Ovary (tissue), 3 donors: ENCODE measurements around the gene CAPN9.

Experiments
- CTCF ChIP-seq, 3 donors: fragments of 450-650 bp in 2 of 3; fragments of 200-600 bp in 1 of 3; IDR thresholded peaks; one replicate each; pipeline versions ENCODE4 v1.5.1 to v1.8.0; 2016 to 2022; ENCODE audit warnings: antibody characterized with exemption in 3 of 3, mild to moderate bottlenecking in 1 of 3
- EP300 ChIP-seq: sonication (generic); formaldehyde crosslinking; IDR thresholded peaks from one replicate; pipeline ENCODE4 v1.6.1; 2017; ENCODE audit warnings: antibody characterized with exemption
- POLR2A ChIP-seq: fragments of 450-650 bp; IDR thresholded peaks from one replicate; pipeline ENCODE4 v1.6.1; 2017; ENCODE audit warnings: antibody characterized with exemption, mild to moderate bottlenecking, moderate library complexity
- donor health status: DM: no; HTN: no; CAD: no.

GRCh38 chr1:230827081-230827681, 80.0 kb downstream of the CAPN9 start:
- TF ChIP-seq CTCF (IDR thresholded peaks at IDR 0.05) (no peak), POLR2A (no peak), EP300 (no peak)
